Right lobe of liver (tissue), 6 donors: ENCODE results near the gene METTL24. TPM values are rescaled to one million over a fixed set of nuclear protein-coding genes. Genes with fewer than 3 reads are reported as not detected.

Source experiments
- ATAC-seq, 4 donors: fragments of 200-7000 bp; cut with Tn5 transposase; one replicate each; pipeline ENCODE4 v1.9.1; 2020; ENCODE audit warnings: mild to moderate bottlenecking in 4 of 4, moderate library complexity in 4 of 4
- DNase-seq, 3 donors: peaks; one replicate each; pipeline ENCODE4 v3.0.0-alpha.2; 2020
- H3K27ac ChIP-seq, 3 donors: fragments of 200-600 bp; one replicate each; pipeline ENCODE4 v1.8.0; 2022
- H3K27me3 ChIP-seq, 2 donors: fragments of 200-600 bp; one replicate each; pipeline ENCODE4 v1.8.0; 2022
- H3K36me3 ChIP-seq, 4 donors: fragments of 200-600 bp; sonication (generic) in 1 of 4; one replicate each; pipeline versions ENCODE4 v1.5.1 to v1.8.0; 2017 to 2022; ENCODE audit warnings: control low read depth in 1 of 4
- H3K4me1 ChIP-seq, 4 donors: fragments of 200-600 bp; sonication (generic) in 1 of 4; one replicate each; pipeline versions ENCODE4 v1.5.1 to v1.8.0; 2017 to 2022; ENCODE audit warnings: control low read depth in 1 of 4
- H3K4me3 ChIP-seq, 3 donors: fragments of 200-600 bp; one replicate each; pipeline ENCODE4 v1.8.0; 2022
- H3K9me3 ChIP-seq, 4 donors: fragments of 200-600 bp; sonication (generic) in 1 of 4; one replicate each; pipeline versions ENCODE4 v1.5.1 to v1.8.0; 2017 to 2022; ENCODE audit warnings: control low read depth in 1 of 4
- CTCF ChIP-seq, 4 donors: fragments of 200-600 bp in 3 of 4; fragments of 450-650 bp in 1 of 4; IDR thresholded peaks; one replicate each; pipeline versions ENCODE4 v1.5.1 to v1.8.0; 2016 to 2022; ENCODE audit warnings: antibody characterized with exemption in 4 of 4, mild to moderate bottlenecking in 2 of 4
- POLR2A ChIP-seq: fragments of 450-650 bp; IDR thresholded peaks from one replicate; pipeline ENCODE4 v1.6.1; 2017; ENCODE audit warnings: antibody characterized with exemption, mild to moderate bottlenecking
- whole genome bisulfite sequencing: methylation state at CpG from one replicate; pipeline ENCODE4 v1.1.6; 2018; ENCODE audit warnings: low coverage, low lambda C conversion rate; ENCODE audit not compliant: insufficient coverage; ENCODE audit errors: missing lambda C conversion rate; 5-methylcytosine and 5-hydroxymethylcytosine counted together
- intact Hi-C, 2 donors: fragments of 100-400 bp; cut with DNase I; formaldehyde crosslinking; loops; one replicate each; pipeline versions ENCODE4 v1.11.2 to v1.14.1; 2022
- total RNA-seq, 6 experiments: library from RNA; depleted of rRNA in 2 of 6; stranded (reverse); fragments of >200 nt in 2 of 6; fragmentation: NEBNext Ultra II Directional in 3 of 6; extraction: Animal tissue kit (Norgen Biotek cat#: 25700) in 3 of 6; gene quantifications; one replicate each; pipeline versions ENCODE4 v1.1.0 to v1.2.4, GENCODE V29; 2016 to 2023
- donor health status: DM: no; HTN: yes; CAD: no.
- donor health status: DM: no; HTN: no; CAD: no.
- donor health status: DM: no; HTN: no; CAD: no.
- donor health status: DM: no; HTN: yes; CAD: no.
- donor health status: DM: no; HTN: yes; CAD: no.

The METTL24 gene
- total RNA-seq, 6 experiments from 2014 or later = 0.37 to 1.0 (median 0.57) TPM

GRCh38 chr6:110392727-110393126 lies 34.6 kb upstream of the METTL24 start:
- WGBS = 82% methylated on average over 3 of the region's 9 CpGs
- intact Hi-C loops = loop anchor here in 1 of 2 donors (10.0 kb wide), 2 partner anchors 218 to 538 kb away; partner anchors contain the start of gene WASF1
- no peak for TF ChIP-seq CTCF (IDR thresholded peaks at IDR 0.05)
- Histone ChIP-seq H3K36me3 (no peaks in the 10 kb centered on the region), H3K4me1 (no peaks in the 10 kb centered on the region), H3K4me3 (no peak overlapping the region), H3K27ac (no peak overlapping the region), H3K27me3 (no peaks in the 10 kb centered on the region), H3K9me3 (no peaks in the 10 kb centered on the region)
- DNase-seq (no peak), ATAC-seq (peak in 1 of 4 donors; percentile 22)

- ATAC-seq = no peak
Observed at GRCh38 chr6:110390404-110390803, 32.3 kb upstream of the METTL24 start.

GRCh38 chr6:110389689-110390382 lies 31.7 kb upstream of the METTL24 start:
- Histone ChIP-seq H3K27me3 (no peaks in the 10 kb centered on the region), H3K27ac (no peak overlapping the region), H3K4me3 (no peak overlapping the region), H3K4me1 (no peaks in the 10 kb centered on the region), H3K9me3 (no peaks in the 10 kb centered on the region), H3K36me3 (no peaks in the 10 kb centered on the region)
- no peak for DNase-seq
- WGBS = 82% methylated on average over 2 of the region's 4 CpGs
- intact Hi-C loops = loop anchor here in 1 of 2 donors (10.0 kb wide), 2 partner anchors 215 to 535 kb away; partner anchors contain the start of gene WASF1
- no peak for ATAC-seq
- TF ChIP-seq CTCF (IDR thresholded peaks at IDR 0.05) = no peak
- no peak for TF ChIP-seq POLR2A

More at GRCh38 chr6:110390404-110390803, 32.3 kb upstream of the METTL24 start:
- H3K27me3 ChIP-seq = no peaks in the 10 kb centered on the region
- no peaks in the 10 kb centered on the region for H3K9me3 ChIP-seq
- WGBS = 34% methylated on average over 2 of the region's 2 CpGs
- H3K4me3 ChIP-seq = no peak overlapping the region
- H3K36me3 ChIP-seq = no peaks in the 10 kb centered on the region
- no peaks in the 10 kb centered on the region for H3K4me1 ChIP-seq
- intact Hi-C loops = loop anchor here in 1 of 2 donors (10.0 kb wide), 2 partner anchors 216 to 536 kb away; partner anchors contain the start of gene WASF1
- no peak for DNase-seq
- no peak for TF ChIP-seq POLR2A
- TF ChIP-seq CTCF (IDR thresholded peaks at IDR 0.05) = no peak
- no peak overlapping the region for H3K27ac ChIP-seq

- Histone ChIP-seq H3K27ac (no peak overlapping the region), H3K9me3 (no peaks in the 10 kb centered on the region), H3K4me3 (no peak overlapping the region), H3K36me3 (no peaks in the 10 kb centered on the region), H3K27me3 (no peaks in the 10 kb centered on the region), H3K4me1 (no peaks in the 10 kb centered on the region)
- intact Hi-C loops = no loop called here
- no peak for DNase-seq
- 56% methylated on average over 2 of the region's 2 CpGs for WGBS
- ATAC-seq = no peak
- TF ChIP-seq POLR2A (no peak), CTCF (IDR thresholded peaks at IDR 0.05) (no peak)
Observed at GRCh38 chr6:110387986-110388385, 29.8 kb upstream of the METTL24 start.
